ENCODE data around the gene ADARB1. TPM values are rescaled to one million over a fixed set of nuclear protein-coding genes. Genes with fewer than 3 reads are reported as not detected.
"Not testable (repeated sequence)": the region's sequence is repeated elsewhere in the genome, so short reads cannot be mapped to it uniquely, and the experiment has no call there.

The ADARB1 gene
- polyA plus RNA-seq, 4 donors, result 14.1 to 17.7 (median 17.1) TPM

GRCh38 chr21:45143855-45144254, 69.5 kb downstream of the ADARB1 start:
- DNase-seq (ENCODE audit: low read depth in 4 of 4, low spot score in 3 of 4), result no peak

GRCh38 chr21:45145146-45145545, 70.8 kb downstream of the ADARB1 start:
- no peak for DNase-seq (ENCODE audit: low read depth in 4 of 4, low spot score in 3 of 4)

- DNase-seq (ENCODE audit: low read depth in 4 of 4, low spot score in 3 of 4), result not testable (repeated sequence)
Observed at GRCh38 chr21:45145846-45146245, 71.5 kb downstream of the ADARB1 start.

- DNase-seq (ENCODE audit: low read depth in 4 of 4, low spot score in 3 of 4), result no peak
Observed at GRCh38 chr21:45146306-45146705, 71.9 kb downstream of the ADARB1 start.

- DNase-seq (ENCODE audit: low read depth in 4 of 4, low spot score in 3 of 4), result no peak
Observed at GRCh38 chr21:45146801-45147200, 72.4 kb downstream of the ADARB1 start.

- no peak for DNase-seq (ENCODE audit: low read depth in 4 of 4, low spot score in 3 of 4)
Observed at GRCh38 chr21:45147473-45148315, 73.3 kb downstream of the ADARB1 start.

GRCh38 chr21:45148316-45148990, 74.1 kb downstream of the ADARB1 start:
- no peak for DNase-seq (ENCODE audit: low read depth in 4 of 4, low spot score in 3 of 4)

GRCh38 chr21:45149021-45149420, 74.6 kb downstream of the ADARB1 start:
- DNase-seq (ENCODE audit: low read depth in 4 of 4, low spot score in 3 of 4), result no peak

- no peak for DNase-seq (ENCODE audit: low read depth in 4 of 4, low spot score in 3 of 4)
Observed at GRCh38 chr21:45150638-45151131, 76.3 kb downstream of the ADARB1 start.

- DNase-seq (ENCODE audit: low read depth in 4 of 4, low spot score in 3 of 4), result no peak
Observed at GRCh38 chr21:45151445-45152160, 77.2 kb downstream of the ADARB1 start.

GRCh38 chr21:45152265-45152746, 77.9 kb downstream of the ADARB1 start:
- no peak for DNase-seq (ENCODE audit: low read depth in 4 of 4, low spot score in 3 of 4)

GRCh38 chr21:45153358-45154318, 79.3 kb downstream of the ADARB1 start:
- no peak for DNase-seq (ENCODE audit: low read depth in 4 of 4, low spot score in 3 of 4)

GRCh38 chr21:45154511-45155508, 80.4 kb downstream of the ADARB1 start:
- DNase-seq (ENCODE audit: low read depth in 4 of 4, low spot score in 3 of 4), result no peak

GRCh38 chr21:45155910-45156309, 81.5 kb downstream of the ADARB1 start:
- DNase-seq (ENCODE audit: low read depth in 4 of 4, low spot score in 3 of 4), result no peak

- no peak for DNase-seq (ENCODE audit: low read depth in 4 of 4, low spot score in 3 of 4)
Observed at GRCh38 chr21:45156459-45156858, 82.1 kb downstream of the ADARB1 start.

GRCh38 chr21:45157932-45158331, 83.6 kb downstream of the ADARB1 start:
- no peak for DNase-seq (ENCODE audit: low read depth in 4 of 4, low spot score in 3 of 4)

GRCh38 chr21:45158491-45159423, 84.4 kb downstream of the ADARB1 start:
- no peak for DNase-seq (ENCODE audit: low read depth in 4 of 4, low spot score in 3 of 4)

GRCh38 chr21:45160198-45160597, 85.8 kb downstream of the ADARB1 start:
- no peak for DNase-seq (ENCODE audit: low read depth in 4 of 4, low spot score in 3 of 4)

Measured in right renal pelvis (tissue), 4 donors.